ENCODE results near the gene METTL24. TPM values are rescaled to one million over a fixed set of nuclear protein-coding genes. Genes with fewer than 3 reads are reported as not detected.

The METTL24 gene
- total and polyA plus RNA-seq, 2 donors (not counting 1 experiment from before 2014, with no cell fraction given): 0.18 to 2.6 TPM

- Histone ChIP-seq H3K36me3 (ENCODE audit: control insufficient read depth, insufficient read depth, low read length) (no peaks in the 10 kb centered on the region), H3K4me1 (ENCODE audit: control insufficient read depth, extremely low read depth, insufficient read depth, low read length) (peaks cover 5% of the 10 kb centered on the region), H3K79me2 (ENCODE audit: control insufficient read depth, insufficient read depth, low read length) (no peaks in the 10 kb centered on the region), H3K4me2 (ENCODE audit: extremely low read depth, insufficient read depth, low read length) (no peak overlapping the region), H4K20me1 (ENCODE audit: control insufficient read depth, extremely low read depth, insufficient read depth, low read length) (no peaks in the 10 kb centered on the region), H3K9me3 (ENCODE audit: control insufficient read depth, insufficient read depth, low read depth, low read length) (no peaks in the 10 kb centered on the region), H3K4me3 (replicated peaks in 1 of 4; ENCODE audit: control extremely low read depth in 1 of 4, insufficient read depth in 1 of 4, low read depth in 3 of 4, low read length in 4 of 4) (no peak overlapping the region), H3K27ac (ENCODE audit: insufficient read depth, low read length) (no peak overlapping the region), H3K27me3 (ENCODE audit: control insufficient read depth, insufficient read depth, low read length) (peaks cover 3% of the 10 kb centered on the region), H2AFZ (ENCODE audit: low read length) (no peak overlapping the region), H3K9ac (ENCODE audit: insufficient read depth, low read length) (no peak overlapping the region)
- no peak for DNase-seq (ENCODE audit: low read depth in 2 of 2)
- no peak for TF ChIP-seq CTCF (conservative IDR thresholded peaks at IDR 0.05 in 1 of 2, IDR thresholded peaks at IDR 0.05 in 1 of 2; ENCODE audit: low read depth in 1 of 2, low read length in 2 of 2)
- no peak for TF ChIP-seq EZH2 (IDR thresholded peaks at IDR 0.05; ENCODE audit: low read length, missing control alignments)
Measured at GRCh38 chr6:110323258-110323657, 34.9 kb downstream of the METTL24 start.

GRCh38 chr6:110322874-110323242, 35.3 kb downstream of the METTL24 start:
- H3K4me3 ChIP-seq (replicated peaks in 1 of 4; ENCODE audit: control extremely low read depth in 1 of 4, insufficient read depth in 1 of 4, low read depth in 3 of 4, low read length in 4 of 4): no peak overlapping the region
- H2AFZ ChIP-seq (ENCODE audit: low read length): no peak overlapping the region
- H3K79me2 ChIP-seq (ENCODE audit: control insufficient read depth, insufficient read depth, low read length): no peaks in the 10 kb centered on the region
- no peak overlapping the region for H3K9ac ChIP-seq (ENCODE audit: insufficient read depth, low read length)
- H3K4me1 ChIP-seq (ENCODE audit: control insufficient read depth, extremely low read depth, insufficient read depth, low read length): peaks cover 5% of the 10 kb centered on the region
- no peaks in the 10 kb centered on the region for H4K20me1 ChIP-seq (ENCODE audit: control insufficient read depth, extremely low read depth, insufficient read depth, low read length)
- H3K9me3 ChIP-seq (ENCODE audit: control insufficient read depth, insufficient read depth, low read depth, low read length): no peaks in the 10 kb centered on the region
- no peak for DNase-seq (ENCODE audit: low read depth in 2 of 2)
- no peak for TF ChIP-seq EZH2 (IDR thresholded peaks at IDR 0.05; ENCODE audit: low read length, missing control alignments)
- no peak for TF ChIP-seq CTCF (conservative IDR thresholded peaks at IDR 0.05 in 1 of 2, IDR thresholded peaks at IDR 0.05 in 1 of 2; ENCODE audit: low read depth in 1 of 2, low read length in 2 of 2)
- peaks cover 3% of the 10 kb centered on the region for H3K27me3 ChIP-seq (ENCODE audit: control insufficient read depth, insufficient read depth, low read length)
- H3K36me3 ChIP-seq (ENCODE audit: control insufficient read depth, insufficient read depth, low read length): no peaks in the 10 kb centered on the region
- H3K27ac ChIP-seq (ENCODE audit: insufficient read depth, low read length): no peak overlapping the region
- no peak overlapping the region for H3K4me2 ChIP-seq (ENCODE audit: extremely low read depth, insufficient read depth, low read length)

DNA sequence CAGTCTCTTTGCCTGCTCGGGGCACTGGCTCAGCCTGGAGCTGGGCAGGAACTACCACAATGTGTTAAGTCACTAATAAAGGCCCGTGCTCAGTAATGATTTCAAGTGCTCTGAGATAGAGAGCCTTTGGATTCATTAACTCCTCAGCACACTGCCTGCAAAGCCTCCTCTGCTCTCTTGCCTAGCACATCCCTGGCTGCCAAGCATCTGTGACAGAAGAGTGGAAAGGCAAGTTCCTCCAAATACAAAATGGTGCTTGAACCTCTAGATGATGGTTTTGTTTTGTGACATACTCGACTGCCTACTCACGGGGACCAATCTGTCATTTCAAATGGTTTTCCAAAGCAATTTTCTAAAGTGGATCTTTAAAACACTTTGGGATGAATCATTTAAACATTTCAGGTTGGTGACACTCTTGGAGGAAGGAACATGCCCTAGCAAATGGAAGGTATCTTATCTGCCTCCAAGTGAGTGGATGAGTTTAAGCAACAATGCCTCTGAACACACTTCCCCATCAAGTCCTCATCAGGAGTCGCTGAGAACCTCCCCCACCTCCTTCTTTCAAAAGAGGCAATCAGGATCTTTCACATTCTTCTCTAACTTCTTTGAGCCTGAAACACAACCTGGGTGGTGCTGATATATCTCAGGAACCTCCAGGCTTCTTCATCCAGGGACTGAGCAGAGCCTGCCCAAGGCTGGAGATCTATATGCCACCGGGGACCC, 35.8 kb downstream of the METTL24 start:
- no peaks in the 10 kb centered on the region for H3K9me3 ChIP-seq (ENCODE audit: control insufficient read depth, insufficient read depth, low read depth, low read length)
- H3K27ac ChIP-seq (ENCODE audit: insufficient read depth, low read length): no peak overlapping the region

More for the DNA sequence above, 35.8 kb downstream of the METTL24 start:
- Histone ChIP-seq H3K4me1 (ENCODE audit: control insufficient read depth, extremely low read depth, insufficient read depth, low read length) (peaks cover 5% of the 10 kb centered on the region), H3K4me2 (ENCODE audit: extremely low read depth, insufficient read depth, low read length) (no peak overlapping the region), H2AFZ (ENCODE audit: low read length) (no peak overlapping the region), H3K79me2 (ENCODE audit: control insufficient read depth, insufficient read depth, low read length) (no peaks in the 10 kb centered on the region), H4K20me1 (ENCODE audit: control insufficient read depth, extremely low read depth, insufficient read depth, low read length) (no peaks in the 10 kb centered on the region), H3K9ac (ENCODE audit: insufficient read depth, low read length) (no peak overlapping the region), H3K36me3 (ENCODE audit: control insufficient read depth, insufficient read depth, low read length) (no peaks in the 10 kb centered on the region), H3K27me3 (ENCODE audit: control insufficient read depth, insufficient read depth, low read length) (peaks cover 5% of the 10 kb centered on the region), H3K4me3 (replicated peaks in 1 of 4; ENCODE audit: control extremely low read depth in 1 of 4, insufficient read depth in 1 of 4, low read depth in 3 of 4, low read length in 4 of 4) (no peak overlapping the region)
- TF ChIP-seq CTCF (conservative IDR thresholded peaks at IDR 0.05 in 1 of 2, IDR thresholded peaks at IDR 0.05 in 1 of 2; ENCODE audit: low read depth in 1 of 2, low read length in 2 of 2): no peak
- TF ChIP-seq EZH2 (IDR thresholded peaks at IDR 0.05; ENCODE audit: low read length, missing control alignments): no peak
- no peak for DNase-seq (ENCODE audit: low read depth in 2 of 2)

Data from fibroblast of lung (primary cell).